C4-2B (cell line): ENCODE measurements around the gene FECH.

Source experiments
- H3K27ac ChIP-seq: fragments of 450-650 bp; 2 replicates; pipeline ENCODE4 v1.5.1; 2017
- ZFX ChIP-seq: fragments of 450-650 bp; IDR thresholded peaks from 2 replicates; pipeline ENCODE4 v1.6.1; 2017
- TF ChIP-seq, protein P1 (sequence below): fragments of 450-650 bp; conservative IDR thresholded peaks from 2 replicates; pipeline ENCODE4 v1.5.1; 2017; ENCODE audit warnings: mild to moderate bottlenecking

Gene FECH

DNA sequence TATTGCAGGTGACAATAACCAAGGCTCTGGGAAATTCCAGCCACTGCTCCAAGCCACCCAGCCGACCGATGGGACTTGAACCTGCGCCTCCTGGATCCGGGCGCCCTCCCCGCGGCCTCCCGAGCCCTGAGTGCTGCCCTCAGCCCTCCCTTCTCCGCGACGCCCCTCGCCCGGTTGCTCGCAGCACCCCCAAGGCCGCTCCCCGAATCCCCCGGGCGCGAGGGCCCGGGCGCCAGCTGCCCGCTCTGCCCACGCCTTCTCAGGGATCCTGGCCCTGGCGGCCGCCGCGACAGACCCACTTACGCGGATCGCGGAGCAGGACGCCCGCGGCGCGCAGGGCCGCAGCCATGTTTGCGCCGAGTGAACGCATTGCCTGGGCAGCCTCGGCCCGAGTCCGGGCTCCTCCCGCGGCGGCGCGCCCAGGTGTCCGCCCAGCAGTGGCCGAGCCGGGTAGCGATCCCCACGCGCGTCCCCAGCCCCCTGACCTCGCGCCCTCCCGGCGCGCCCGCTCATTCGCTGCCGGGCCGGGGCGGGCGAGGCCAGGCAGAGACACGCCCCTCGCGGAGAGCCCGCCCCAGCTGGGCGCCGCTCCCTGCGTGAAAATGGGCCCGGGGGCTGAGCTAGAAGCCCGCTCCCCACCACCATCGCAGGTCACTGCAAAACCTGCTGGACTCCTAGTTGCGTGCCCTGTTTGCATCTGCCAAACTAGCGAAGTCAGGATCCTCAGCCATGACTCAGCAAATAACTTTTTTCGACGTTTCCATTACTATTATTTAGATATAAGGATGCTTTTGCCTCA lies at the start of gene FECH:
FECH (minus strand) TSS at position 452 of the 799 bp plus-strand sequence; CDS start at position 370, 82 bp downstream.
- peak within 1 kb of the TSS; percentile 92 for H3K27ac ChIP-seq
- TF ChIP-seq, protein P1, sequence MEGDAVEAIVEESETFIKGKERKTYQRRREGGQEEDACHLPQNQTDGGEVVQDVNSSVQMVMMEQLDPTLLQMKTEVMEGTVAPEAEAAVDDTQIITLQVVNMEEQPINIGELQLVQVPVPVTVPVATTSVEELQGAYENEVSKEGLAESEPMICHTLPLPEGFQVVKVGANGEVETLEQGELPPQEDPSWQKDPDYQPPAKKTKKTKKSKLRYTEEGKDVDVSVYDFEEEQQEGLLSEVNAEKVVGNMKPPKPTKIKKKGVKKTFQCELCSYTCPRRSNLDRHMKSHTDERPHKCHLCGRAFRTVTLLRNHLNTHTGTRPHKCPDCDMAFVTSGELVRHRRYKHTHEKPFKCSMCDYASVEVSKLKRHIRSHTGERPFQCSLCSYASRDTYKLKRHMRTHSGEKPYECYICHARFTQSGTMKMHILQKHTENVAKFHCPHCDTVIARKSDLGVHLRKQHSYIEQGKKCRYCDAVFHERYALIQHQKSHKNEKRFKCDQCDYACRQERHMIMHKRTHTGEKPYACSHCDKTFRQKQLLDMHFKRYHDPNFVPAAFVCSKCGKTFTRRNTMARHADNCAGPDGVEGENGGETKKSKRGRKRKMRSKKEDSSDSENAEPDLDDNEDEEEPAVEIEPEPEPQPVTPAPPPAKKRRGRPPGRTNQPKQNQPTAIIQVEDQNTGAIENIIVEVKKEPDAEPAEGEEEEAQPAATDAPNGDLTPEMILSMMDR: no peak
- TF ChIP-seq ZFX: peak; percentile 67

DNA sequence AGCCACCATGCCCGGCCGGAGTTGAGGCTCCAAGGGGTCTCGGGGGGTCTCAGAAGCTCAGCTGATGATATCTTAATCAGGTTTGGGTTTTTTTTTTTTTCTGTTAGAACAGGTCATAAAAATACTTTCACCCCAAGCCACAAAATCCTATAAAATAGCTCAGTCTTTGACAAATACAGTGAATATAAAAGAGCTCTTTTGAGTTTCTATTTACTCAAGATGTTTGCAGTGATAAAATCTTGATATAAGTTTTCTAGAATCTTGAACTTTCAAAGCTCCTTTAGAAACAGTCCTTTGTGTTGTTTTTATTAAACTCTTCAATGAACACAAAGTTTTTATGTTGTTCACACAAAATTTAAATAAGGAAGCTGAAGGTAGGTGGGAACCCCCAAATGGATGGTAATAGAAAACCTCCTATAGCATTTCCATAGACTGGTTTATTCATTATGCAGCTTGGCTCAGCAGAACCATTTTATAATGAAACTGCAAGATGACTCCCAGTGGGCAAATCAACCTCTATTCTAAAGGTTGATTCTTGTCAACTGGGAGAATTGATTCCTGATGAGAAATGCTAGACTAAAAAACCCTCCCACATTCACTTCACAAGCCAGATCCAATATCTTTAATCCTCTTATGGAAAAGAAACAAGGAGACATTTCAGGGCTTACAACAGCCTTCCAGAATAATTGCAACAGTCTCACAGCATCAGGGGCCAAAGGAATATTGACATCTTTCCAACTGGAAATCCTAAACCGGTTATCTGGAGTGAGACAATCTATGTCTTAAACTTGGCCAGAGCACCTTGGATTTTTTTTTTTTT lies 48.7 kb upstream of the FECH start:
- H3K27ac ChIP-seq: peak overlapping the region; percentile 23; the same call in 1 of the 2 replicates
- TF ChIP-seq, protein P1: no peak
- no peak for TF ChIP-seq ZFX

GRCh38 chr18:57631697-57632096 lies 45.2 kb upstream of the FECH start:
- TF ChIP-seq, protein P1: no peak
- no peak overlapping the region for H3K27ac ChIP-seq

DNA sequence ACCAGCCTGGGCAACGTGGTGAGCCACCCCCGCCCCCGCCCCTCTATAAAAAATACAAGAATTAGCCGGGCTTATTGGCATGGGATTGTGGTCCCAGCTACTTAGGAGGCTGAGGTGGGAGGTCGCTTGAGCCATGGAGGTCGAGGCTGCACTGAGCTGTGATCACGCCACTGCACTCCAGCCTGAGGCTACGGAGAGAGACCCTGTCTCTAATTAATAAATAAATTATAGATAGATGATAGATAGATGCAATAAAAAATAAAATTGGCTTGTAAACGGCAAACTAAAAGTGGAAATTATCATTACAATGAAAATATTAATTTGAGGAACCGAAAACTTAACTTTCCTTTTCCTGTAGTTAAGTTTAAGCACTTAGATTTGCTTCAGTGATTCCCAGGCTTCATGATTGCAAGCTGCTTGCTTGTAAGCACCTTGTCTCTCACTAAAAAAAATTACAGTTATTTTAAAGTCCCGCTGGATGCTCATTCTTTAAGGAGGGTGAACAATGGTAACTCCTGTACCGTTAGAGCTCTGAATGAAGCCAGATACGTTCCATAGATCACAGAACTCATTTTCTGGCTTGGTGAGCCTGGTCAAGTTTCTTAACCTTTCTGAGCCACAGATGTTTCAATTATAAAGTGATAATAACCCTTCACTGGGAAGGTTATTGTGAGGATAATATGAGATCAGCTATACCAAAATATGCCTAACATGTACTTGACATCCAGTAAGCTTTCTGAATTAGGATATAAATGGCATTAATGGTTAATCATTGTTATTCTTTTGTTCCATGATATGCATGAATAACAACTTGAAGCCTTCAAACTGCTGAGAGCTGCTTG lies 44.5 kb upstream of the FECH start:
- H3K27ac ChIP-seq: peak overlapping the region; percentile 56
- TF ChIP-seq, protein P1: no peak
- no peak for TF ChIP-seq ZFX

GRCh38 chr18:57630002-57630753 lies 43.7 kb upstream of the FECH start:
- TF ChIP-seq ZFX: no peak
- TF ChIP-seq, protein P1: peak; percentile 66
- H3K27ac ChIP-seq: peak overlapping the region; percentile 56

- TF ChIP-seq, protein P1: no peak
- no peak for TF ChIP-seq ZFX
- H3K27ac ChIP-seq: peak overlapping the region; percentile 56
These were observed 42.9 kb upstream of the FECH start for GRCh38 chr18:57629422-57629821.
